T-helper 17 cell (primary cell): ENCODE data around the gene TRAF7. TPM values are rescaled to one million over a fixed set of nuclear protein-coding genes. Genes with fewer than 3 reads are reported as not detected.
A peak's percentile ranks its signal among the peaks of the same experiment; 100 is the strongest.
"Not testable (repeated sequence)": the region's sequence is repeated elsewhere in the genome, so short reads cannot be mapped to it uniquely, and the experiment has no call there.

Experiments
- ATAC-seq: fragments of 150-1000 bp; cut with Tn5 transposase; 2 replicates; pipeline ENCODE4 v1.10.0; 2021; ENCODE audit warnings: mild to moderate bottlenecking, moderate library complexity
- DNase-seq, 3 donors: peaks; one replicate each; pipeline versions ENCODE4 v3.0.0 to v3.0.0-alpha.2; 2020 to 2021
- H3K9me3 ChIP-seq: one replicate; pipeline ENCODE4 v1.7.0; 2013; ENCODE audit warnings: low read length, mild to moderate bottlenecking; ENCODE audit not compliant: control insufficient read depth, poor library complexity, severe bottlenecking
- H3K27ac Mint-ChIP-seq: one replicate; pipeline ENCODE4 v1.8.0; 2022; ENCODE audit warnings: mild to moderate bottlenecking, moderate library complexity, mixed read lengths
- H3K27me3 Mint-ChIP-seq: one replicate; pipeline ENCODE4 v1.8.0; 2022; ENCODE audit warnings: mixed read lengths
- H3K36me3 Mint-ChIP-seq: one replicate; pipeline ENCODE4 v1.8.0; 2022; ENCODE audit warnings: low read depth, mixed read lengths
- H3K4me1 Mint-ChIP-seq: one replicate; pipeline ENCODE4 v1.8.0; 2022; ENCODE audit warnings: mild to moderate bottlenecking, mixed read lengths
- H3K4me3 Mint-ChIP-seq: one replicate; pipeline ENCODE4 v1.8.0; 2022; ENCODE audit warnings: mild to moderate bottlenecking, moderate library complexity, mixed read lengths
- total RNA-seq, 4 donors: library from RNA in 2 of 4; stranded (reverse) in 2 of 4; gene quantifications; one replicate each; pipeline ENCODE4 v1.2.3 and lab custom pipeline; 2022 to 2026

TRAF7 gene
- total RNA-seq, 2 donors from 2014 or later: 32.4 to 35.0 TPM

DNA sequence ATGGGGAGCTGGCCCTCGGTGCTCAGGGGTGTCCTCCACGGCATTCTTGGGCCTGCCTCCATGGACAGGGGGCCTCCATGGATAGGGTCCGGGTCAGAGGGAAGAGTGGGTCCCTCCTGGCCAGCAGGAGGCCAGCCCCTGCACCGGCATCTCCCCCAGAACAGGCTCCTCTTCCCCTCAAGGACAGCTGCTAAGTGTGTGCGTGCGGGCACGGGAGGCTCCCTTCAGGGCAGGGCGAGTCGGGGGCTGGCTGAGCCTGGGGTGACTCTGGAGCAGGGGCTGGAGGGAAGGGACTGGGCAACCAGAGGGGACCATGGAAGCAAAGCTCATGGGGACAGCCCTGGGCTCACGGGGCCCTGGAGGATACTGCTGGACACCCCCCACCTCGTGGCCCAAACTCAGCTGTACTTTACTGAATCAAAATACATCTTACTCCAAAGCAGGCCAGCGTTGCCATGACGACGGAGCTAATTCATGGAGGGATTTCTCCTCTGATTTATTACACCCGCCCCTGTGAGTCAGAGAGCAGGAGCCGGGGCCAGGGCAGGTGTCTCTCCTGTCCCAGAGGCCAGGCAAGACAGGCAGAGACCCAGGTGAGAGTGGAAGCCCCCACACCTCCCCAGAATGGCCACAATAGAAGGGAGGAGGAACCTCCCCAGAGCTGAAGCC, 38.7 kb downstream of the TRAF7 start:
- peak overlapping the region; percentile 63 for H3K4me3 Mint-ChIP-seq
- peaks cover 29% of the 10 kb centered on the region for H3K27me3 Mint-ChIP-seq
- no peak for DNase-seq
- no peak overlapping the region for H3K27ac Mint-ChIP-seq
- no peaks in the 10 kb centered on the region for H3K9me3 ChIP-seq
- no peaks in the 10 kb centered on the region for H3K36me3 Mint-ChIP-seq
- H3K4me1 Mint-ChIP-seq: peaks cover 6% of the 10 kb centered on the region
- ATAC-seq: no peak

DNA sequence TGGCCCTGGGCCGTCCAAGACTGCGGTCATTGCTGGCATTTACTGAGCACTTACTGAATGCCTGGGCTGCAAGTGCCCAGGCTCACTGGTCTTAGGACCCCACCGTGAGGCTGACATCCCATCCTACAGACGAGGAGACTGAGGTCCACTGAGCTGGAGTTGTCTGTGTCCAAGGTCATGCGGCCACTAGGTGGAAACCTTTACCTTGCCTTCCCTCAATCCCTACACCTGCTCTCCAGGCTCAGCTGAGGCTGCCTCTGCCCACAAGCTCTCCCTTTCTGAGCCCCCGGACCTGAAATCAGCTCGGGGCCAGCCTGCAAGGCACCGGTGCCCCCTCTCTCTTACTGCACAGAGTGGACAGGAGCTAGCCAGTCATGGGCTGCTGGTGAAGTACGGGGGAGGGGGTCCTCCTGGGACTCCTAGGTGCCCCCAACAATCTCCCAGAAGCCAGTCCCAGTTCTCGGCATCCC, 39.3 kb downstream of the TRAF7 start:
- peak overlapping the region; percentile 63 for H3K4me3 Mint-ChIP-seq
- no peaks in the 10 kb centered on the region for H3K9me3 ChIP-seq
- H3K27ac Mint-ChIP-seq: no peak overlapping the region
- H3K27me3 Mint-ChIP-seq: peaks cover 29% of the 10 kb centered on the region
- H3K36me3 Mint-ChIP-seq: no peaks in the 10 kb centered on the region
- ATAC-seq (peak; percentile 73), DNase-seq (peak in 1 of 3 donors; percentile 23)
- peaks cover 6% of the 10 kb centered on the region for H3K4me1 Mint-ChIP-seq

DNA sequence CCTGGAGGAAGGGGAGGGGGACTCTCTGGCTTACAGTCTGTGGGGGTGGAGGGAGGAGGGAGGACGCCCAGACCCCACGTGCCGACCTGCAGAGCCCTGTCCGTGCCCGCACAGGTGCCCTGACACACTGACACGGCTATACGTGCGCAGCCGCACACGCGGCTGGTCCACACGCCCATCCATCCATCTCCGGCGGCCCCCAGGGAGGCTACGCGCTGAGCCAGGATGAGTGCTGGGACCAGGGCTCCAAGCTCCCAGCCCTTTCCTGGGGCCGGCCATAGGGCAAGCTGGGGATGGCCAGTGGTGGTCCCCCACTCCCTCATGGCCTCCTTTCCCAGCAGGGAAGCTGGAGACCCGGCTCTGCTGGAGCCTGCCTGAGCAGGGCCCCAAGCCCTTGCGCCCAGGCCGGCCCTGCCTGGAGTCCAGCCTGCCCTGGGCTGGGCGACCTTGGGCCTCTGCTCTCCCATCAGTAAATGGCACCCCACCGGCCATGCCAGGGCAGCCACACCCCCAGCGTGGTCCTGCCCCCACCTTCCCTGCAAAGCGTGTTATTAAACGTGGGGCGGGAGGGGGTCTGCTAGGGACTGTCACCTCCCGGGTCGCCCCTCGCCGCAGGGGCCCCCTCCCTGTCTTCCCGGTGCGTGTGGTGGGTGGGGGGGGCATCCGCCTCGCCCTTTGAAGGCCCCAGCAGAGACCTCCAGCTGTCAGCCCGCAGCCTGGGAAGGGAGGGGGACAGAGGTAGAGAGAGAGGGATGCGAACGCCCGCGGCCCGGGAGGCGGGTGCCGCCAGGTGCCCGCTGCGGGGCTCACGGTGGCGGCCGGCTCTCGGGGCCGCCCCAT, 40.0 kb downstream of the TRAF7 start:
- ATAC-seq: peak; percentile 34
- H3K4me1 Mint-ChIP-seq: peaks cover 6% of the 10 kb centered on the region
- no peaks in the 10 kb centered on the region for H3K36me3 Mint-ChIP-seq
- DNase-seq: no peak
- H3K27me3 Mint-ChIP-seq: peaks cover 29% of the 10 kb centered on the region
- peak overlapping the region; percentile 57 for H3K4me3 Mint-ChIP-seq
- H3K9me3 ChIP-seq: no peaks in the 10 kb centered on the region
- H3K27ac Mint-ChIP-seq: no peak overlapping the region

DNA sequence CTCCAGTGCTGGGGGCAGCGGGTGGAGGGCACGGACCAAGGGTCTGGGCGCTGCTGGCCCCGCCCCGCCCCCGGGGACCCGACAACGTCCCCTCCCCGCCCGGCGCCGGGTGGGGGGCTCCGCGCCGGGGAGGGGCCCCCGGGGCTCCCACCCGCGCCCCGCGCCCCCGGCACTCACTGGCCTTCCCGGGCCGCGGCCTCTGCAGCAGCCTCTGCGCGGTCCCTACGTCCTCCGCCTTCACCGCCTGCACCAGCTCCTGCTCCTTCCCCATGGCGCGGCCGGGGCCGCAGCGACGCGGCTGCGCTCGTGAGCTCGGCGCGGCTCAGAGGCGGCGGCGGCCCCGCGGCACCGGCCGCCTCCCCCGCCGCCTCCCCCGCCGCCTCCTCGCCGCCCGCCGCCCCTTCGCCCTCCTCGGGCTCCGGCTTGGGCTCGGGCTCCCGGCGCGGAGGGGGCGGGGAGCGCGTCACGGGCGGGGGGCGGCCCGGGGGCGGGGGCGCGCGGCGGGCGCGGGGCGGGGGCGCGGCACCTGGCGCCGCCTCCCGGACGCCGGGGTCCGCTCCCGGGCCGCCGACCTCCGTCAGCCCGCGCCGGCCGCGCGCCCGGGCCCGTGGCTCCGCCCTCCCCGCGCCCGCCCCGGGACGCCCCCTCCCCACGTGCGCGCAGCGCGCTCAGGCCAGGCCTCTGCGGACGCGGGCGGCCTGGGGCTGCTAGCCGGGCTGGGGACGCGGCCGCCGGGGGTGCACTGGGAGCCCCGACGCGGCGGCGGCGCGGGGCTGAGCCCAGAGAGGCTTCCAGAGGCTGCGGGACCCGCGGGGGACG, 40.8 kb downstream of the TRAF7 start, which contains the start of gene CASKIN1:
CASKIN1 (minus strand) TSS at position 444 of the 819 bp plus-strand sequence; CDS start at position 271, 173 bp downstream.
- peaks cover 29% of the 10 kb centered on the region for H3K27me3 Mint-ChIP-seq
- DNase-seq: peak in 1 of 3 donors; percentile 19
- H3K4me1 Mint-ChIP-seq: peaks cover 6% of the 10 kb centered on the region
- peak within 1 kb of the TSS; percentile 65 for H3K4me3 Mint-ChIP-seq
- H3K27ac Mint-ChIP-seq: no peak within 1 kb of the TSS
- no peaks in the 10 kb centered on the region for H3K36me3 Mint-ChIP-seq
- no peaks in the 10 kb centered on the region for H3K9me3 ChIP-seq
- peak; percentile 55 for ATAC-seq

DNA sequence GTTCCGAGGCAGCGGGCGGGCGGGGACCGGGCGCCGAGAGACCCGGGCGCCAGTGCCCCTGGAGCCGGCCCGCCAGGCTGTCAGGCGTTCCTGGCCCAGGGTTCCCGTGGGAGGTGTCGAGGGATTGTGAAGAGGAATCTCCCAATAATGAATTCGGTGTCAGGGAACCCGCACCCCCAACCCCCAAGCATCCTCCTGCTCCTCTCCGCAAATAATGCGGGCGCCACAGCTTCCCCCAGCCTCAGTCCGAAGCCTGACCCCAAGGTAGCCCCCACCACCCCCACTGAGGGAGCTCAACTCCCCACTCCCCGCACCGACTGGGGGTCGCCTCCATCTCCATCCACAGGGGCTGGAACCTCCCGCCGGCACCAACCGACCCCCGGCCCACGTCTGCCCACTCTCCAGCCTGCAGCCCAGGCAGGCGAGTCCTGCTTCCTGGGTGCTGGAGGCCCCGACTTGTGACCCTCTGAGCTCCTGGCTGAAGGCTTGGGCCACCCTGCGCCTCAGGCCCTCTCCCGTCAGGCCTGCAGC, 41.5 kb downstream of the TRAF7 start:
- Mint-ChIP-seq H3K27me3 (peaks cover 29% of the 10 kb centered on the region), H3K4me3 (peak overlapping the region; percentile 64), H3K4me1 (peaks cover 6% of the 10 kb centered on the region), H3K36me3 (no peaks in the 10 kb centered on the region), H3K27ac (no peak overlapping the region)
- ATAC-seq (no peak), DNase-seq (no peak)
- no peaks in the 10 kb centered on the region for H3K9me3 ChIP-seq

DNA sequence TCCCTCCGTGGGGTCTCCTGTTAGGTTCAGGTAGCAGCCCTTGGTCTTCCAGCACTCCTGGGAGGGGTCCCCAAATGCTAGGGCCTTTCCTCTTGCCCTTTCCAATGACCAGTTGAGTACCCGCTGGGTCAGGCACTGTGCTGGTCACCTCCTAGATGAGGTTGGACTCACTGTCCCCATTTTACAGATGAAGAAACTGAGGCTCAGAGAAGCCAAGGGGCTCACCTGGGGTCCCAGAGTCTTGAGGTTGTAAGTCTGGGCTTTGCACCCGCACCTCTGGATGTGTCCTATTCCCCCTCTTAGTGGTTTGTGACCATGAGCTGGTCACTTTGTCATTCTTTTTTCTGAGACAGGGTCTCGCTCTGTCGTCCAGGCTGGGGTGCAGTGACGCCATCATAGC, 42.2 kb downstream of the TRAF7 start:
- DNase-seq: no peak
- Mint-ChIP-seq H3K4me1 (peaks cover 6% of the 10 kb centered on the region), H3K36me3 (no peaks in the 10 kb centered on the region), H3K4me3 (peak overlapping the region; percentile 64), H3K27me3 (peaks cover 29% of the 10 kb centered on the region), H3K27ac (no peak overlapping the region)
- no peak for ATAC-seq
- H3K9me3 ChIP-seq: no peaks in the 10 kb centered on the region

DNA sequence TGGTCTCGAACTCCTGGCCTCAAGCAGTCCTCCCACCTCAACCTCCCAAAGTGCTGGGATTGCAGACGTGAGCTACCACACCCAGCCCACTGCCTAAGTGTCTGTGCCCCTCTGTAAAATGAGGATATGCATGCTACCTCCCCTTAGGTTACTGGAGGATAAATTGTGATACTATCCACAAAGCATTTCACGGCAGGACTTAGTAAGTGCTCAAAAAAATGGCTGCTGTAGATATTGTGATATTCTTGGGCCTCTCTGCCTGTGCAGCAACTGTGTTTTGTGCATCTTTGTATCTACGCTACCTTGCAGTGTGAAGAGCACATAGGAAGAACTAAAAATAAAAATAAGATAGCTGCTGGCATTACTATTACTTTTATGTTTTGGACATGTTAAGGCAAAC, 42.7 kb downstream of the TRAF7 start:
- ATAC-seq (no peak), DNase-seq (no peak)
- Mint-ChIP-seq H3K36me3 (no peaks in the 10 kb centered on the region), H3K4me3 (no peak overlapping the region), H3K27ac (no peak overlapping the region), H3K4me1 (peaks cover 6% of the 10 kb centered on the region), H3K27me3 (peaks cover 29% of the 10 kb centered on the region)
- H3K9me3 ChIP-seq: no peaks in the 10 kb centered on the region

DNA sequence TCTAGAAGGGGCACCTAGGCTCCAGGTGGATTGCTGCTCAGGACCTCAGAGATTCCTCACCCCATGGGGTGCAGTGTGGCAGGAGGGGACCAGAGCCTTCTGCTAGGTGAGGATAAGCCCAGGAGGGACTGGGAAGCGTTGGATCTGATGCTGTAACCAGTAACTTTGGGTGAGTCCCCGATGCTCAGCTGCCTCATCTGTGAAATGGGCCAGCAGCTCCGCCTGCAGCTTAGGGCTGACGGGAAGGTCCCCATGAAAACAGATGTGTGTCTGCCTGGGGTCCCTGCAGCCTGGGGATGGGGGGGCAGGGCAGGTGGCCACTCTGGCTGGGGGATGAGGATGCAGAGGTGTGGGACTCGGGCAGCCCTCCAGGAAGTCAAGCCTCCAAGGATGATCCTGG, 43.5 kb downstream of the TRAF7 start:
- no peak for ATAC-seq
- Mint-ChIP-seq H3K4me1 (peaks cover 6% of the 10 kb centered on the region), H3K4me3 (no peak overlapping the region), H3K27ac (no peak overlapping the region), H3K27me3 (peaks cover 29% of the 10 kb centered on the region), H3K36me3 (no peaks in the 10 kb centered on the region)
- no peaks in the 10 kb centered on the region for H3K9me3 ChIP-seq
- DNase-seq: no peak

DNA sequence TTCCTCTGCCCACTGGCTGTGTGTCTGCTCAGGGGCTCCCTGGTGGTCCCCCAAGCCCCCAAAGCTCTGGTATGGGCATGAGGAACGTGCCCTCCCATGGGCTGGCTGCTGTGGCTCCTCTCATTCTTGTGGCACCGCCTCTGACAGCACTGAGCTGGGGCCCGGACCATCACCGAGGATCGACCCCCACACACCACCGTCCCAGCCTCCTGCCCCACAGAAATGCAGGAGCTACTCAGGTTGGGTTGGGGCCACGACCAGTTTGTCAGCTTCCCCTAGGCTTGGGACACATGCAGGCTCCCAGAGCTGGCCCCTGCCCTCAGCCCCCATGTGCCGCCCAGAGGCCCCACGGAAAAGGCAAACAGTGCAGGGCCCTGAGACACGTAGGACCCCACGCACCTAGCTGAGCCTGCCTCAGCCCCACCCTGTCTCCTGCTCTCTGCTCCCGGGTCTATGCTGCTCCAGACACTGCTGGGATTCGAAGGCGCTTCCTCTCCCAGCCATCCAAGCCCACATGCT, 44.1 kb downstream of the TRAF7 start:
- H3K27me3 Mint-ChIP-seq: peaks cover 27% of the 10 kb centered on the region
- DNase-seq: no peak
- no peaks in the 10 kb centered on the region for H3K36me3 Mint-ChIP-seq

DNA sequence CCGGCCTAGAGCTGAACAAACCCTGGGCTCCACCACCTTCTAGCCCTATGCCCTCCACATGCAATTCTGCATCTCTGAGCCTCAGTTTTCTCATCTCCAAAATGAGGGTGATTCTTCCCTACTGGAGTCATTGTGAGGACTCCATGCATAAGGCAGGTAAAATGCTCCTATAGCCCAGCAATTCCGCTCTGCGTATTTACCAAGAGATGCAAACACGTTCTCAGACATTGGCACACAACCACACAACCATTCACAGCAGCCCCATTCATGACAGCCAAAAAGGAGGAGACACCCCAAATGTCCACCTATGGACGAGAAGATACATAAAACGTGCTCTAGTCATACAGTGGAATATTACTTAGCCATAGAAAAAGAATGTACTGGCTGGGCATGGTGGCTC, 44.7 kb downstream of the TRAF7 start:
- no peaks in the 10 kb centered on the region for H3K9me3 ChIP-seq
- DNase-seq: no peak
- H3K36me3 Mint-ChIP-seq: no peaks in the 10 kb centered on the region
- H3K27me3 Mint-ChIP-seq: peaks cover 20% of the 10 kb centered on the region
- H3K27ac Mint-ChIP-seq: no peak overlapping the region
- H3K4me3 Mint-ChIP-seq: no peak overlapping the region
- peaks cover 6% of the 10 kb centered on the region for H3K4me1 Mint-ChIP-seq
- no peak for ATAC-seq

More for the DNA sequence above, 44.1 kb downstream of the TRAF7 start:
- H3K9me3 ChIP-seq: no peaks in the 10 kb centered on the region
- no peak overlapping the region for H3K4me3 Mint-ChIP-seq
- no peak overlapping the region for H3K27ac Mint-ChIP-seq
- no peak for ATAC-seq
- H3K4me1 Mint-ChIP-seq: peaks cover 10% of the 10 kb centered on the region

DNA sequence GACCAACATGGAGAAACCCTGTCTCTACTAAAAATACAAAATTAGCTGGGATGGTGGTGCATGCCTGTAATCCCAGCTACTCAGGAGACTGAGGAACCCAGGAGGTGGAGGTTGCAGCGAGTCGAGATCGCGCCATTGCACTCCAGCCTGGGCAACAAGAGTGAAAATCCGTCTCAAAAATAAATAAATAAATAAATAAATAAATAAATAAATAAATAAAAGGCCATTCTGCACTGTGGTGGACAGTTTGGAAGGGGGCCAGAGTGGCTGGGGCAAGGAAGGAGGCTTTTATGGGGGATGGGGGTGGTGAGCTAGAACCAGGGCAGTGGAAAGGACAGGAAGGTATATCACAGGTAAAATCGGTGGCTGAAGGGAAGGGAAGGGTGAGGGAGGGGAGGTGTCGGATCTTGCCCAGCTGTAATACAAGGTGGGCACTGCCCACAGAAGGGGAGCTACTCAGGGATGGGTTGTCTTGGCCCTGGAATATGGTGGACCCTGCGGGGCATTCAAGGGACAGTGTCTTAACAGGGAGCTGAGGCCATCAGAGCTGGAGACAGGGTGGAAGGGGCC, 47.6 kb downstream of the TRAF7 start:
- not testable (repeated sequence) for H3K27me3 Mint-ChIP-seq, H3K4me3 Mint-ChIP-seq, H3K36me3 Mint-ChIP-seq, DNase-seq, ATAC-seq, H3K27ac Mint-ChIP-seq, H3K9me3 ChIP-seq
- H3K4me1 Mint-ChIP-seq: peaks cover 14% of the 10 kb centered on the region

DNA sequence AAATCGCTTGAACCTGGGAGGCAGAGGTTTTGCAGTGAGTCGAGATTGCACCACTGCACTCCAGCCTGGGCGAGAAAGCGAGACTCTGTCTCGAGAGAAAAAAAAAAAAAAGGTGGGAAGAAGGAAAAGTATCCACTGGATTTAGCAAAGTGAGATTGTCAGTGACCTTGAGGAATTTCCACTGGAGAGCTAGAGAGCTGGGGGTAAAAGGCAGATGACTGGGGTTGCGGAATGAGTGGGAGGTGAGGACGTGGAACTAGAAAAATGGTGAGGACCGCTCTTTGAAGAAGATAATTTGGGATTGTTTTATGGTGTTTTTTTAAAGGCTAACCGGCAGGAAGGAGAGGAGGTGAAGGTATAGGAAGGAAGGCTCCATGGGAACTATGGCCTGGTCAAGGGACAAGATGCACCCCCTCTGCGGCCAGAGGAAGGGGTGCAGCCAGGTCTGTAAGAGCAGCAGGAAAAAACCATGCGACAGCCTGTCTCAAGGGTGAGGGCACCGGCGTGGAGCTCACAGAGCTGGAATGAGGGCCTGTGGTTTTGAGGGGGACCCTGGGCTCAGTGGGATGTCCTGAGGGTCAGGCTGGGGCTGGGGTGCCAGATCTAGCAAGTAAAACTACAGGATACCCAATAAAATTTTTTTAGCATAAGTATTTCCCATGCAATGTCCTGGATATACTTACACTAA, 49.0 kb downstream of the TRAF7 start:
- H3K36me3 Mint-ChIP-seq: peaks cover 6% of the 10 kb centered on the region
- H3K4me1 Mint-ChIP-seq: peaks cover 14% of the 10 kb centered on the region
- no peaks in the 10 kb centered on the region for H3K27me3 Mint-ChIP-seq
- DNase-seq (no peak), ATAC-seq (no peak)
- peak overlapping the region; percentile 82 for H3K27ac Mint-ChIP-seq
- no peaks in the 10 kb centered on the region for H3K9me3 ChIP-seq
- H3K4me3 Mint-ChIP-seq: peak overlapping the region; percentile 80
